Testis (tissue), 2 donors: Measurements from ENCODE around the gene SLC39A6.

Experiments used
- POLR2A ChIP-seq: fragments of 450-650 bp; IDR thresholded peaks from one replicate; pipeline ENCODE4 v1.6.1; 2017; ENCODE audit warnings: antibody characterized with exemption, mild to moderate bottlenecking, moderate library complexity
- TF ChIP-seq, protein P1 (sequence below), 3 experiments: fragments of 450-650 bp in 2 of 3; fragments of 200-600 bp in 1 of 3; sonication (generic) in 1 of 3; IDR thresholded peaks; one replicate each; pipeline ENCODE4 v1.5.1; 2016 to 2019; ENCODE audit warnings: antibody characterized with exemption in 3 of 3, mild to moderate bottlenecking in 2 of 3, moderate library complexity in 1 of 3

DNA sequence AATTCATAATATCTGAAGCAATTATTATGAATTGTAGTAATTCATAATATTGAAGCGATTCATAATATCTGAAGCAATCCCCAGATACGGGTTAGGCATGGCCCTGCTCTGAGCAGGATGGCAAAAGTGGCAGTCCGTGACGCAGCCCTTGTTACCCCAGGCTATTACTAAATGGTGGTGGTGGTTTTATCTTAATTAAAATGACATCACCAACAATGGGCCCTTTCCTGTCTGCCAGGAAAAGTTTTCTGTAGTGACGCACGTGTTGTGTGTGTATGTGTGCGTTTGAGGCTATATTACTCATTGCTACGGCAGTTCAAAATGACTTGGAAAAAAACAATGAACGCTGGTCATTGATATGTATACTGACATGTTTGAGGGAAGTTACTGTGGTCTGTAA, 47.6 kb upstream of the SLC39A6 start:
- TF ChIP-seq, protein P1, sequence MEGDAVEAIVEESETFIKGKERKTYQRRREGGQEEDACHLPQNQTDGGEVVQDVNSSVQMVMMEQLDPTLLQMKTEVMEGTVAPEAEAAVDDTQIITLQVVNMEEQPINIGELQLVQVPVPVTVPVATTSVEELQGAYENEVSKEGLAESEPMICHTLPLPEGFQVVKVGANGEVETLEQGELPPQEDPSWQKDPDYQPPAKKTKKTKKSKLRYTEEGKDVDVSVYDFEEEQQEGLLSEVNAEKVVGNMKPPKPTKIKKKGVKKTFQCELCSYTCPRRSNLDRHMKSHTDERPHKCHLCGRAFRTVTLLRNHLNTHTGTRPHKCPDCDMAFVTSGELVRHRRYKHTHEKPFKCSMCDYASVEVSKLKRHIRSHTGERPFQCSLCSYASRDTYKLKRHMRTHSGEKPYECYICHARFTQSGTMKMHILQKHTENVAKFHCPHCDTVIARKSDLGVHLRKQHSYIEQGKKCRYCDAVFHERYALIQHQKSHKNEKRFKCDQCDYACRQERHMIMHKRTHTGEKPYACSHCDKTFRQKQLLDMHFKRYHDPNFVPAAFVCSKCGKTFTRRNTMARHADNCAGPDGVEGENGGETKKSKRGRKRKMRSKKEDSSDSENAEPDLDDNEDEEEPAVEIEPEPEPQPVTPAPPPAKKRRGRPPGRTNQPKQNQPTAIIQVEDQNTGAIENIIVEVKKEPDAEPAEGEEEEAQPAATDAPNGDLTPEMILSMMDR (IDR thresholded peaks at IDR 0.05), result no peak
- no peak for TF ChIP-seq POLR2A
